GM12872 (cell line): ENCODE data around the gene ASPM.
A peak's percentile ranks its signal among the peaks of the same experiment; 100 is the strongest.

Source experiments
- CTCF ChIP-seq: IDR thresholded peaks from 3 replicates; pipeline ENCODE4 v1.5.1; 2011; ENCODE audit warnings: low read depth, mild to moderate bottlenecking, low read length, moderate library complexity; ENCODE audit not compliant: insufficient read depth

The ASPM gene

GRCh38 chr1:197180252-197180878 is 33.9 kb upstream of the ASPM start:
- TF ChIP-seq CTCF: peak; percentile 63

GRCh38 chr1:197178998-197179397 is 32.5 kb upstream of the ASPM start:
- no peak; the same call in 2 of the 3 replicates for TF ChIP-seq CTCF

- TF ChIP-seq CTCF: no peak
Observed at GRCh38 chr1:197174818-197175217, 28.3 kb upstream of the ASPM start.

- no peak for TF ChIP-seq CTCF
Observed at GRCh38 chr1:197173571-197174507, 27.4 kb upstream of the ASPM start.

- no peak for TF ChIP-seq CTCF
Observed at GRCh38 chr1:197171531-197171930, 25.1 kb upstream of the ASPM start.

GRCh38 chr1:197170538-197170937 is 24.1 kb upstream of the ASPM start:
- TF ChIP-seq CTCF: no peak

GRCh38 chr1:197159461-197159860 is 13.0 kb upstream of the ASPM start:
- TF ChIP-seq CTCF: no peak
